Adrenal gland (tissue), 12 donors: ENCODE results near the gene ANKMY1. TPM values are rescaled to one million over a fixed set of nuclear protein-coding genes. Genes with fewer than 3 reads are reported as not detected.

Source experiments
- DNase-seq, 7 donors: peaks; one replicate each; pipeline ENCODE4 v3.0.0-alpha.2; 2019 to 2020
- H3K27ac ChIP-seq, 5 donors: fragments of 200-600 bp; sonication (generic) in 4 of 5; 1 replicate in 3 of 5; 2 replicates in 2 of 5; pipeline versions ENCODE4 v1.5.1 to v1.8.0; 2016 to 2020; ENCODE audit warnings: mild to moderate bottlenecking in 1 of 5
- H3K27me3 ChIP-seq: fragments of 200-600 bp; 2 replicates; pipeline ENCODE4 v1.8.0; 2021
- H3K36me3 ChIP-seq, 2 donors: fragments of 200-600 bp; replicated peaks in 1 of 2; 1 replicate in 1 of 2; 2 replicates in 1 of 2; pipeline versions ENCODE4 v1.5.1 to v1.8.0; 2018 to 2022
- H3K4me1 ChIP-seq, 2 donors: fragments of 200-600 bp; replicated peaks in 1 of 2; 1 replicate in 1 of 2; 2 replicates in 1 of 2; pipeline versions ENCODE4 v1.5.1 to v1.8.0; 2018 to 2021
- H3K4me3 ChIP-seq, 4 donors: fragments of 200-600 bp; sonication (generic) in 3 of 4; one replicate each; pipeline ENCODE4 v1.5.1; 2016 to 2018
- H3K9me3 ChIP-seq, 3 donors: fragments of 200-600 bp; sonication (generic) in 1 of 3; replicated peaks in 1 of 3; 1 replicate in 2 of 3; 2 replicates in 1 of 3; pipeline versions ENCODE4 v1.5.1 to v1.8.0; 2016 to 2021
- POLR2A ChIP-seq, 2 donors: fragments of 450-650 bp; IDR thresholded peaks; one replicate each; pipeline ENCODE4 v1.6.1; 2017; ENCODE audit warnings: antibody characterized with exemption in 2 of 2, mild to moderate bottlenecking in 2 of 2, moderate library complexity in 1 of 2
- WGBS, 4 donors: extraction: QIAGEN DNeasy Blood & Tissue Kit in 2 of 4; methylation state at CpG; one replicate each; pipeline versions ENCODE4 v1.1.5 to v1.1.7; 2013 to 2017; 5-methylcytosine and 5-hydroxymethylcytosine counted together
- intact Hi-C, 2 donors: fragments of 100-400 bp; cut with DNase I; formaldehyde crosslinking; loops; one replicate each; pipeline versions ENCODE4 v1.14.1 to v1.15.0; 2022 to 2023
- polyA plus RNA-seq, 3 donors: library from polyadenylated mRNA; stranded (reverse); fragments of 200-250 nt in 2 of 3; fragments of 350-450 nt in 1 of 3; fragmentation: Illumina TruSeq in 1 of 3; extraction: RNeasy Lipid Tissue Mini Kit (QIAGEN cat#74804) in 1 of 3; gene quantifications; one replicate each; pipeline ENCODE4 v1.2.3, GENCODE V29; 2013 to 2014
- total RNA-seq, 9 donors: library from RNA; depleted of rRNA in 4 of 9; stranded (reverse); fragments of >200 nt in 4 of 9; fragments of 120-200 nt in 1 of 9; fragmentation: NEBNext Ultra II Directional in 1 of 9; extraction: Animal tissue kit (Norgen Biotek cat#: 25700) in 1 of 9; gene quantifications; one replicate each; pipeline versions ENCODE4 v1.1.0 to v1.2.4, GENCODE V29; 2013 to 2023
- TF ChIP-seq, protein P1 (sequence below), 6 experiments: fragments of 450-650 bp in 4 of 6; fragments of 200-600 bp in 2 of 6; sonication (generic) in 1 of 6; IDR thresholded peaks; 1 replicate in 5 of 6; 2 replicates in 1 of 6; pipeline versions ENCODE4 v1.5.1 to v1.8.0; 2016 to 2021; ENCODE audit warnings: antibody characterized with exemption in 6 of 6, mild to moderate bottlenecking in 2 of 6, moderate library complexity in 1 of 6
- donor health status: healthy with polysubstance abuse.
- donor health status: Bipolar disorder and iron deficiency.
- donor health status: DM: yes; HTN: yes; CAD: no.
- donor health status: DM: no; HTN: no; CAD: no.
- donor health status: DM: no; HTN: no; CAD: no.
- donor health status: DM: yes; HTN: yes; CAD: no.

The ANKMY1 gene
- total and polyA plus RNA-seq, 12 donors, result 7.2 to 31.7 (median 12.0) TPM

DNA sequence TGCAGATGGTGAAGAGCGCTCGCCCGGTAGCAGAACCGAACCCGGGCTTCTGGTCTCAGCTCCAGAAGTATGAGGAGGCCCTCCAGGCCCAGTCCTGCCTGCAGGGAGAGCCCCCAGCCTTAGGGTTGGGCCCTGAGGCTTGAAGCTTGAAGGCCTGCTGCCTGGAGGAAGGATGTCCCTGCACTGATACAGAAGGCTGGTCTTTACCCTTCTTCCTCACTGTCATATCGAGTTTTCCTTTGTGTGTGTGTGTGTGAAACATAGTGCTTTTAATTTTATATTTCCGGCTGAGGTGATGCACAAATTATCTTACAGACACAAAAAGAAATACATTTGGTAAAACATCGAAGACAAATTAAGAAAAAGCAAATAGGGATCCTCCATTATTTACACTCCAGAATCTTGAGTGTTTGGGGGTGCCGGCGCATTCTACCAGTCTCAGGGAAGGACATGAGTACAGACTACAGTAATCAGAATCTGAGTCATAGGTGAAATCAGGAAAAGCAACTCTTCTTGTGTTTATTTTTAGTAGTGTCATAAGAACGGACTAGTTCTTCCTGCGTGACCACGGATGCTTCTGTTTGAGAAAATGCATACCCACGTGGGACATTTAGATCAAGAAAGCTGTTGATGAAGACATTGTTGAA, 3.7 kb upstream of the ANKMY1 start:
- no peak for TF ChIP-seq POLR2A (IDR thresholded peaks at IDR 0.05)
- TF ChIP-seq, protein P1, sequence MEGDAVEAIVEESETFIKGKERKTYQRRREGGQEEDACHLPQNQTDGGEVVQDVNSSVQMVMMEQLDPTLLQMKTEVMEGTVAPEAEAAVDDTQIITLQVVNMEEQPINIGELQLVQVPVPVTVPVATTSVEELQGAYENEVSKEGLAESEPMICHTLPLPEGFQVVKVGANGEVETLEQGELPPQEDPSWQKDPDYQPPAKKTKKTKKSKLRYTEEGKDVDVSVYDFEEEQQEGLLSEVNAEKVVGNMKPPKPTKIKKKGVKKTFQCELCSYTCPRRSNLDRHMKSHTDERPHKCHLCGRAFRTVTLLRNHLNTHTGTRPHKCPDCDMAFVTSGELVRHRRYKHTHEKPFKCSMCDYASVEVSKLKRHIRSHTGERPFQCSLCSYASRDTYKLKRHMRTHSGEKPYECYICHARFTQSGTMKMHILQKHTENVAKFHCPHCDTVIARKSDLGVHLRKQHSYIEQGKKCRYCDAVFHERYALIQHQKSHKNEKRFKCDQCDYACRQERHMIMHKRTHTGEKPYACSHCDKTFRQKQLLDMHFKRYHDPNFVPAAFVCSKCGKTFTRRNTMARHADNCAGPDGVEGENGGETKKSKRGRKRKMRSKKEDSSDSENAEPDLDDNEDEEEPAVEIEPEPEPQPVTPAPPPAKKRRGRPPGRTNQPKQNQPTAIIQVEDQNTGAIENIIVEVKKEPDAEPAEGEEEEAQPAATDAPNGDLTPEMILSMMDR (IDR thresholded peaks at IDR 0.05), result peak in 2 of 6 experiments; percentile 41 to 53
- peak in 5 of 7 donors; percentile 20 to 63 (median 33) for DNase-seq
- H3K4me1 ChIP-seq, result peaks cover 29 to 60% of the 10 kb centered on the region in 2 donors
- WGBS, 4 donors, result 16 to 26% (median 17%) methylated on average over 9 to 14 of the region's 14 CpGs
- H3K27ac ChIP-seq, result peak overlapping the region; percentile 82 to 99 (median 98)
- no peaks in the 10 kb centered on the region for H3K9me3 ChIP-seq
- H3K4me3 ChIP-seq, result peak overlapping the region in 2 of 4 donors; percentile 36 to 73
- H3K27me3 ChIP-seq, result no peaks in the 10 kb centered on the region
- intact Hi-C loops, result no loop called here
- H3K36me3 ChIP-seq, result no peaks in the 10 kb centered on the region

DNA sequence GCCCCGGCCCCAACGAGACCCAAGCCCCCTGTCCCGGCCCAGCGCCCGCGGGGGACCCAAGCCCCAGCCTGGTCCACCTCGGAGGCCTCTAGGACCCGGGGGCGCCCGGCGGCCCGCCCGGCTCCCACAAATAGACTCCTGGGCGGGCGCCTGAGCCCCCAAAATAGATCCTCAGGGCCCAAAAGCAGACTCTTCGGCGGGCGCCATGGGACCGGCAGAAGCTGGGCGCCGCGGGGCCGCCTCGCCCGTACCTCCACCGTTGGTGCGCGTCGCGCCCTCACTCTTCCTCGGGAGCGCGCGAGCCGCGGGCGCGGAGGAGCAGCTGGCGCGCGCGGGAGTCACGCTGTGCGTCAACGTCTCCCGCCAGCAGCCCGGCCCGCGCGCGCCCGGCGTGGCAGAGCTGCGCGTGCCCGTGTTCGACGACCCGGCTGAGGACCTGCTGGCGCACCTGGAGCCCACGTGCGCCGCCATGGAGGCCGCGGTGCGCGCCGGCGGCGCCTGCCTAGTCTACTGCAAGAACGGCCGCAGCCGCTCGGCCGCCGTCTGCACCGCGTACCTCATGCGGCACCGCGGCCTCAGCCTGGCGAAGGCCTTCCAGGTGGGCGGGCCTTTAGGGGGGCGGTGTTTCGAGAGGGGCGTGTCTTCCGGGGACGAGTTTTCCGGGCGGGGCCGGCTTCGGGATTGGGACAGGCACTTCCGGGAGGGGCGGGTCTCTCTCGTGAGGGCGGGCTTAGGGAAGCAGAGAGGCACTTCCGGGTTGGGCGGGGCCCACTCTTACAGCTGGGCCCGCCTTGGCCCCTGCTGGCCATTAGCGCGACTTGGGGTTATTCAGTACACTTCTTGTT, 2.9 kb upstream of the ANKMY1 start:
- no peaks in the 10 kb centered on the region for H3K36me3 ChIP-seq
- H3K9me3 ChIP-seq, result no peaks in the 10 kb centered on the region
- intact Hi-C loops, result no loop called here
- DNase-seq, result peak; percentile 99 to 100 (median 100)
- peaks cover 24 to 55% of the 10 kb centered on the region in 2 donors for H3K4me1 ChIP-seq
- 0 to 1% (median 0%) methylated on average over 1 to 101 of the region's 101 CpGs for WGBS, 4 donors
- TF ChIP-seq, protein P1 (IDR thresholded peaks at IDR 0.05), result peak in 2 of 6 experiments; percentile 50 to 53
- TF ChIP-seq POLR2A (IDR thresholded peaks at IDR 0.05), result peak; percentile 88 to 95
- H3K27me3 ChIP-seq, result no peaks in the 10 kb centered on the region
- peak overlapping the region; percentile 51 to 89 (median 77) for H3K4me3 ChIP-seq
- H3K27ac ChIP-seq, result peak overlapping the region; percentile 95 to 99 (median 98)

DNA sequence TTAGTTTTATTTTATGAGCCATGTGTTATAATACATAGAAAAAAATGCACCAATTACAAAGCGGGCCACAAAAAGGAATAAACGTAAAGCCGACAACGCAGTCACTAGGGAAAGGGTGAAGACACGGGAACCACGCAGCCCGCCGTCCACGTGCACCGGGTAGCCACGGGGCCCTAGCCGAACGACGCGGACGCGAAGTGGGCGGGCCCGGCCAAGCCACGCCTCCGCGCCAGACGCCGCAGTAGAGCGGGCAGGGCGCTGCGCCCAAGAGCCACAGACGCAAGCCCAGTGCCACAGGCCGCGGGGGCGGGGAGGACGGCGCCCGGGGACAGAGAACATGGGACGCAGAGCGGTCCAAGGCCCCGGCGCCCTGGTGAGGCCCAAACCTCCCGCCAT, 2.3 kb upstream of the ANKMY1 start, which contains the start of gene DUSP28:
Gene DUSP28, plus strand, starts transcription at position 274 of the 396 bp plus-strand sequence. CDS start 328 bp downstream, outside the sequence.
- H3K36me3 ChIP-seq, result no peaks in the 10 kb centered on the region
- H3K27ac ChIP-seq, result peak within 1 kb of the TSS; percentile 95 to 99 (median 98)
- TF ChIP-seq, protein P1 (IDR thresholded peaks at IDR 0.05), result no peak
- peak; percentile 95 to 97 for TF ChIP-seq POLR2A (IDR thresholded peaks at IDR 0.05)
- H3K9me3 ChIP-seq, result no peaks in the 10 kb centered on the region
- H3K27me3 ChIP-seq, result no peaks in the 10 kb centered on the region
- peak within 1 kb of the TSS; percentile 51 to 89 (median 77) for H3K4me3 ChIP-seq
- peaks cover 17 to 48% of the 10 kb centered on the region in 2 donors for H3K4me1 ChIP-seq
- peak; percentile 92 to 97 (median 95) for DNase-seq
- 0 to 1% (median 1%) methylated on average over 19 to 39 of the region's 39 CpGs for WGBS, 4 donors
- intact Hi-C loops, result no loop called here

DNA sequence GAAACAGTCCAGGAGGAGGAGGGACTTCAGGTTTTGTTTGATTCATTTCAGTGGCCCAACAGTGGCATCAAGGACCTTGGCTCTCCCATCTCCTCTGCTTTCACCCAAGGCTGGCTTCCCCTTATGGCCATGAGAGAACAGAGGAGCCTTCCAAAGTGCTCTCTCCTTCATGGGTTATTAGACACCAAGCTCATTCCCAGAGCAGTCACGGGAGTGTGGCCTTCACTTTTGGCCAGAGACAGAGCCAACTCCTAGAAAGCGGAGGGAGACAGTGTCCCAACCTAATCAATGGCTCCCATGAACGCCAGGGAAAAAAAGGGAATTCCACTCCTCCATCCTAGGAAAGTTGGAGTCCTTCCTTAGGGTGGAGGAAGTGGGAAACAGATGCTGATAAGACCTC, 1.5 kb upstream of the ANKMY1 start:
- H3K27me3 ChIP-seq, result no peaks in the 10 kb centered on the region
- intact Hi-C loops, result no loop called here
- 63 to 90% (median 71%) methylated on average over 3 of the region's 3 CpGs for WGBS, 4 donors
- no peak for TF ChIP-seq POLR2A (IDR thresholded peaks at IDR 0.05)
- TF ChIP-seq, protein P1 (IDR thresholded peaks at IDR 0.05), result no peak
- no peaks in the 10 kb centered on the region for H3K36me3 ChIP-seq
- peak overlapping the region in 3 of 5 donors; percentile 20 to 99 (median 96) for H3K27ac ChIP-seq
- H3K9me3 ChIP-seq, result no peaks in the 10 kb centered on the region
- peaks cover 16 to 44% of the 10 kb centered on the region in 2 donors for H3K4me1 ChIP-seq
- no peak overlapping the region for H3K4me3 ChIP-seq
- DNase-seq, result peak in 4 of 7 donors; percentile 21 to 35 (median 26)
